B cell (primary cell): ENCODE measurements around the gene PRDM5. TPM values are rescaled to one million over a fixed set of nuclear protein-coding genes. Genes with fewer than 3 reads are reported as not detected.

Experiments used
- ATAC-seq: fragments of 200-7000 bp; cut with Tn5 transposase; one replicate; pipeline ENCODE4 v1.10.0; 2021; ENCODE audit warnings: low read depth, mild to moderate bottlenecking, moderate number of reproducible peaks, moderate library complexity
- CTCF ChIA-PET: fragments of 350-600 bp; sonication (Branson Sonifier 250); formaldehyde crosslinking; loops from one replicate; lab custom pipeline; 2021; ENCODE audit warnings: antibody characterized with exemption, inconsistent platforms; lab: Charles Lee
- POLR2A ChIA-PET: fragments of 350-600 bp; sonication (Branson Sonifier 250); formaldehyde crosslinking; loops from one replicate; lab custom pipeline; 2021; ENCODE audit warnings: antibody characterized with exemption; lab: Charles Lee
- DNase-seq: peaks from one replicate; pipeline ENCODE4 v3.0.0; 2013
- H2AFZ ChIP-seq: 2 replicates; pipeline ENCODE4 v1.6.1; 2012; ENCODE audit warnings: mild to moderate bottlenecking, low read depth, low read length; ENCODE audit not compliant: insufficient read depth, poor library complexity, severe bottlenecking
- H3K27ac ChIP-seq, 2 donors: 1 replicate in 1 of 2; 2 replicates in 1 of 2; pipeline ENCODE4 v1.5.1; 2012 to 2013; ENCODE audit warnings: low read length in 2 of 2, mild to moderate bottlenecking in 2 of 2, moderate library complexity in 1 of 2
- H3K27me3 ChIP-seq, 4 experiments: fragments of 200-600 bp in 1 of 4; sonication (generic) in 1 of 4; replicated peaks in 1 of 4; 1 replicate in 2 of 4; 2 replicates in 2 of 4; pipeline versions ENCODE4 v1.6.1 to v1.7.0; 2013 to 2016; ENCODE audit warnings: low read length in 3 of 4, mild to moderate bottlenecking in 2 of 4, mixed read lengths in 1 of 4, moderate library complexity in 1 of 4; ENCODE audit not compliant: insufficient read depth in 4 of 4, control insufficient read depth in 3 of 4; ENCODE audit errors: control extremely low read depth in 1 of 4
- H3K36me3 ChIP-seq, 2 experiments: replicated peaks in 1 of 2; 1 replicate in 1 of 2; 2 replicates in 1 of 2; pipeline versions ENCODE4 v1.6.1 to v1.7.1; 2013; ENCODE audit warnings: low read length in 1 of 2; ENCODE audit not compliant: insufficient read depth in 2 of 2, control insufficient read depth in 1 of 2; ENCODE audit errors: control extremely low read depth in 1 of 2, extremely low read depth in 1 of 2
- H3K4me1 ChIP-seq, 2 donors: fragments of 200-600 bp in 1 of 2; sonication (generic) in 1 of 2; 1 replicate in 1 of 2; 2 replicates in 1 of 2; pipeline versions ENCODE4 v1.5.1 to v1.6.1; 2013 to 2017; ENCODE audit warnings: low read length in 2 of 2; ENCODE audit not compliant: control insufficient read depth in 2 of 2, insufficient read depth in 2 of 2
- H3K4me2 ChIP-seq: replicated peaks from 2 replicates; pipeline ENCODE3; 2012; ENCODE audit warnings: mild to moderate bottlenecking, low read depth, low read length; ENCODE audit not compliant: poor library complexity, severe bottlenecking
- H3K4me3 ChIP-seq, 5 experiments: fragments of 200-600 bp in 1 of 5; sonication (generic) in 1 of 5; 1 replicate in 3 of 5; 2 replicates in 2 of 5; pipeline versions ENCODE4 v1.5.1 to v1.7.0; 2011 to 2016; ENCODE audit warnings: low read length in 4 of 5, mild to moderate bottlenecking in 4 of 5, low read depth in 2 of 5, control low read depth in 1 of 5, moderate library complexity in 1 of 5; ENCODE audit not compliant: insufficient read depth in 1 of 5; ENCODE audit errors: control extremely low read depth in 1 of 5, extremely low read depth in 1 of 5
- H3K79me2 ChIP-seq: fragments of 200-600 bp; sonication (generic); one replicate; pipeline ENCODE4 v1.6.0; 2016; ENCODE audit warnings: low read length; ENCODE audit not compliant: control insufficient read depth, insufficient read depth
- H3K9ac ChIP-seq: fragments of 200-600 bp; sonication (generic); 2 replicates; pipeline ENCODE4 v1.6.1; 2017; ENCODE audit warnings: mild to moderate bottlenecking, low read length, moderate library complexity
- H3K9me3 ChIP-seq, 3 donors: one replicate each; pipeline versions ENCODE4 v1.6.1 to v1.7.1; 2013; ENCODE audit warnings: low read length in 2 of 3; ENCODE audit not compliant: control insufficient read depth in 2 of 3, insufficient read depth in 1 of 3; ENCODE audit errors: control extremely low read depth in 1 of 3
- H4K20me1 ChIP-seq: 2 replicates; pipeline ENCODE4 v1.6.0; 2012; ENCODE audit warnings: mild to moderate bottlenecking, low read length; ENCODE audit not compliant: insufficient read depth, control insufficient read depth, poor library complexity, severe bottlenecking
- H3K27ac Mint-ChIP-seq: one replicate; pipeline ENCODE4 v1.8.0; 2021; ENCODE audit warnings: mixed read lengths
- H3K27me3 Mint-ChIP-seq: one replicate; pipeline ENCODE4 v1.8.0; 2021; ENCODE audit warnings: mixed read lengths
- H3K4me1 Mint-ChIP-seq: one replicate; pipeline ENCODE4 v1.8.0; 2021; ENCODE audit warnings: mixed read lengths
- H3K4me3 Mint-ChIP-seq: one replicate; pipeline ENCODE4 v1.8.0; 2021; ENCODE audit warnings: mixed read lengths
- H3K9me3 Mint-ChIP-seq: one replicate; pipeline ENCODE4 v1.8.0; 2022; ENCODE audit warnings: mixed read lengths; ENCODE audit not compliant: insufficient read depth
- EZH2 ChIP-seq: IDR thresholded peaks from 2 replicates; pipeline ENCODE4 v1.6.1; 2012; ENCODE audit warnings: borderline replicate concordance, low read depth, mild to moderate bottlenecking, moderate library complexity, low read length; ENCODE audit not compliant: insufficient read depth, poor library complexity, severe bottlenecking
- whole genome bisulfite sequencing: methylation state at CpG from one replicate; pipeline ENCODE4 v1.1.5; 2013; ENCODE audit warnings: missing lambda C conversion rate; ENCODE audit not compliant: insufficient coverage; 5-methylcytosine and 5-hydroxymethylcytosine counted together
- intact Hi-C: fragments of 100-400 bp; cut with micrococcal nuclease; formaldehyde crosslinking; loops from one replicate; pipeline ENCODE4 v1.10.0; 2022
- polyA plus RNA-seq: library from polyadenylated mRNA; depleted of rRNA; stranded (reverse); fragments of >200 nt; gene quantifications from 2 replicates; pipeline ENCODE4 v1.2.3, GENCODE V29; 2012
- total RNA-seq, 2 donors: library from RNA; stranded (reverse); fragments of 120-200 nt in 1 of 2; gene quantifications; 1 replicate in 1 of 2; 2 replicates in 1 of 2; pipeline versions ENCODE4 v1.2.3 to v1.2.4, GENCODE V29; 2013 to 2022
- TF ChIP-seq, protein P1 (sequence below): fragments of 200-600 bp; IDR thresholded peaks from one replicate; pipeline ENCODE4 v1.8.0; 2022; ENCODE audit warnings: antibody characterized with exemption, mild to moderate bottlenecking

The PRDM5 gene
- total and polyA plus RNA-seq, 2 donors (not counting 1 experiment from before 2014, with no cell fraction given): not detected

DNA sequence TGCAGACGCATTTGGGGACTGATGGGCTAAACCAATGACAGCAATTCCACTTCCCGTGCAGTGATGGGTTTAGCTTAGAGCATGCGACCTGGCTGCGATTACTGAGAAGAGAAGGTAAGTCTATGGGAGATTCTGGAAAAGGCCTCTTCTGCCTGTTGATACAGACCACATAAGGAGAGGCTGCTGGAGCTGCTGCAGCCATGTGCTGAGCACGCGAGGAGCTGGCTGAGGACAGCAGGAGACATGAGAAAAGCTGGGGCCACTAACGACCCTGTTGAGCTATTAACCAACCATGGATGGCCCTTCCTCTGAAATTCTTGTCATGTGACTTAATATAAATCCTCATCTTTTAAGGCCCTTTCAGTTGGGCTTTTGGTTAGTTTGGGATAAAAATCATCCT lies 199.9 kb downstream of the PRDM5 start:
- intact Hi-C loops: no loop called here
- no peaks in the 10 kb centered on the region for H3K9me3 ChIP-seq
- no peak overlapping the region for H3K4me2 ChIP-seq
- DNase-seq (no peak), ATAC-seq (no peak)
- no peaks in the 10 kb centered on the region for H3K36me3 ChIP-seq
- 96% methylated on average over 7 of the region's 7 CpGs for WGBS
- no peaks in the 10 kb centered on the region for H3K79me2 ChIP-seq
- no peaks in the 10 kb centered on the region for H3K4me1 ChIP-seq
- TF ChIP-seq EZH2: no peak
- TF ChIP-seq, protein P1, sequence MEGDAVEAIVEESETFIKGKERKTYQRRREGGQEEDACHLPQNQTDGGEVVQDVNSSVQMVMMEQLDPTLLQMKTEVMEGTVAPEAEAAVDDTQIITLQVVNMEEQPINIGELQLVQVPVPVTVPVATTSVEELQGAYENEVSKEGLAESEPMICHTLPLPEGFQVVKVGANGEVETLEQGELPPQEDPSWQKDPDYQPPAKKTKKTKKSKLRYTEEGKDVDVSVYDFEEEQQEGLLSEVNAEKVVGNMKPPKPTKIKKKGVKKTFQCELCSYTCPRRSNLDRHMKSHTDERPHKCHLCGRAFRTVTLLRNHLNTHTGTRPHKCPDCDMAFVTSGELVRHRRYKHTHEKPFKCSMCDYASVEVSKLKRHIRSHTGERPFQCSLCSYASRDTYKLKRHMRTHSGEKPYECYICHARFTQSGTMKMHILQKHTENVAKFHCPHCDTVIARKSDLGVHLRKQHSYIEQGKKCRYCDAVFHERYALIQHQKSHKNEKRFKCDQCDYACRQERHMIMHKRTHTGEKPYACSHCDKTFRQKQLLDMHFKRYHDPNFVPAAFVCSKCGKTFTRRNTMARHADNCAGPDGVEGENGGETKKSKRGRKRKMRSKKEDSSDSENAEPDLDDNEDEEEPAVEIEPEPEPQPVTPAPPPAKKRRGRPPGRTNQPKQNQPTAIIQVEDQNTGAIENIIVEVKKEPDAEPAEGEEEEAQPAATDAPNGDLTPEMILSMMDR: no peak
- H3K4me3 ChIP-seq: no peak overlapping the region
- no peaks in the 10 kb centered on the region for H3K4me1 Mint-ChIP-seq
- no peak overlapping the region for H3K9ac ChIP-seq
- H3K9me3 Mint-ChIP-seq: no peaks in the 10 kb centered on the region
- no peaks in the 10 kb centered on the region for H4K20me1 ChIP-seq
- POLR2A ChIA-PET: no interaction called here
- no peaks in the 10 kb centered on the region for H3K27me3 ChIP-seq
- H2AFZ ChIP-seq: no peak overlapping the region
- no peak overlapping the region for H3K27ac ChIP-seq
- H3K27ac Mint-ChIP-seq: no peak overlapping the region
- H3K27me3 Mint-ChIP-seq: no peaks in the 10 kb centered on the region
- no peak overlapping the region for H3K4me3 Mint-ChIP-seq
- CTCF ChIA-PET: no interaction called here

DNA sequence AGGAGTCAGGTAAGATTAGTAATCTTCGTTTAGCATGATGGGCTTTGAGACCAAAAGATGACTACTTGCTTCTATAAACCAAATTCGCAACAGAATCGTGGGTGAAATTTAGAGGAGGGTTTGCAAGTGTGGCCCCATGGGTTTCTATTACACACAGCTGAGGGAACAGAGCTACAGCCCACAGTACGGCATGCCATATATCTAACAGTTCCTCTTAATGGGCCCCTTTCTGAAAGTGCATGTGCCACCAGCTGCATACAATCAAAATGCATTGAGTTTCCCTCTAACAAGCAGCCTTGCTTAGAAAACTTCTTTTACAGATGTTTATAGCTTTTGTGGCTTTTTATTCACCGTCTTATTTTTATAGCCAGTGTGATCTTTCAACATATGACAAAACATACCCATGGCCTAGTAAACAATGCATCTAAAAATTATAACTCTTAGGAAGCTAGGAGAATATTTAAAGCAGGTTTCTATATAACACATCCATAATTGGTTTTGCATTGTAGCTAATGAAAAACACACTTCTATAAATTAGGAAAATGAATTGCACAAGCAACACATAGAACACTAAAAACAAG lies 202.1 kb downstream of the PRDM5 start:
- H3K9me3 Mint-ChIP-seq: no peaks in the 10 kb centered on the region
- no peaks in the 10 kb centered on the region for H3K4me1 ChIP-seq
- H2AFZ ChIP-seq: no peak overlapping the region
- no peaks in the 10 kb centered on the region for H3K4me1 Mint-ChIP-seq
- no peaks in the 10 kb centered on the region for H3K27me3 Mint-ChIP-seq
- no peak overlapping the region for H3K9ac ChIP-seq
- H3K27ac ChIP-seq: no peak overlapping the region
- H3K36me3 ChIP-seq: no peaks in the 10 kb centered on the region
- DNase-seq (no peak), ATAC-seq (no peak)
- no peaks in the 10 kb centered on the region for H3K79me2 ChIP-seq
- ChIA-PET CTCF (no interaction called here), POLR2A (no interaction called here)
- TF ChIP-seq, protein P1: no peak
- no peak for TF ChIP-seq EZH2
- WGBS: 100% methylated on average over 1 of the region's 5 CpGs
- H4K20me1 ChIP-seq: no peaks in the 10 kb centered on the region
- intact Hi-C loops: no loop called here
- H3K4me3 ChIP-seq: no peak overlapping the region
- H3K4me2 ChIP-seq: no peak overlapping the region
- no peak overlapping the region for H3K4me3 Mint-ChIP-seq
- H3K9me3 ChIP-seq: no peaks in the 10 kb centered on the region
- no peak overlapping the region for H3K27ac Mint-ChIP-seq
- H3K27me3 ChIP-seq: no peaks in the 10 kb centered on the region
